K562 (cell line): ENCODE results near the gene HLA-DQB1. TPM values are rescaled to one million over a fixed set of nuclear protein-coding genes. Genes with fewer than 3 reads are reported as not detected.

Experiments used
- ATAC-seq: fragments of 200-7000 bp; cut with Tn5 transposase; 3 replicates; pipeline ENCODE4 v1.9.1; 2020; ENCODE audit warnings: moderate library complexity
- BruUV-seq: library from RNA; stranded (reverse); fragments of 400-500 nt; replicated peaks from 2 replicates; lab custom pipeline; 2021; lab: Mats Ljungman, UMichigan
- CTCF ChIA-PET: fragments of 300-600 bp; formaldehyde crosslinking; extraction: SDS; loops from one replicate; lab custom pipeline; 2021; ENCODE audit warnings: low intra/inter-chr PET ratio; lab: Yijun Ruan, JAX
- POLR2A ChIA-PET: fragments of 300-600, 350-650 bp; sonication (Branson Sonifier 250); formaldehyde crosslinking; extraction: SDS; loops from one replicate; lab custom pipeline; 2021; ENCODE audit warnings: antibody characterized with exemption, inconsistent platforms; lab: Yijun Ruan, JAX
- DNase-seq, 4 experiments: peaks; one replicate each; pipeline versions ENCODE4 v3.0.0 to v3.0.0-alpha.2; 2011 to 2018; ENCODE audit warnings: low spot score in 3 of 4, mixed read lengths in 3 of 4; ENCODE audit errors: extremely low read depth in 1 of 4
- FAIRE-seq: peaks from 2 replicates; lab custom pipeline; 2011; peaks lifted over from hg19 to GRCh38; lab: Jason Lieb, UNC
- H2AFZ ChIP-seq: 2 replicates; pipeline ENCODE4 v1.6.0; 2011; ENCODE audit warnings: low read depth, low read length, control low read depth, inconsistent platforms
- H3K27ac ChIP-seq: fragments of 200-600 bp; 3 replicates; pipeline ENCODE4 v1.8.0; 2011; ENCODE audit warnings: low read depth, mild to moderate bottlenecking, control low read depth, inconsistent platforms, low read length, moderate library complexity, mixed read lengths; ENCODE audit errors: extremely low read depth
- H3K27me3 ChIP-seq, 2 experiments: fragments of 300-600 bp in 1 of 2; 2 replicates in 1 of 2; 3 replicates in 1 of 2; pipeline versions ENCODE4 v1.6.0 to v1.8.0; 2011; ENCODE audit warnings: inconsistent platforms in 2 of 2, low read length in 2 of 2, mild to moderate bottlenecking in 1 of 2, mixed read lengths in 1 of 2, moderate library complexity in 1 of 2; ENCODE audit not compliant: control insufficient read depth in 2 of 2, insufficient read depth in 2 of 2
- H3K36me3 ChIP-seq: fragments of 300-600 bp; 3 replicates; pipeline ENCODE4 v1.8.0; 2011; ENCODE audit warnings: mild to moderate bottlenecking, low read length, inconsistent platforms; ENCODE audit not compliant: control insufficient read depth, insufficient read depth
- H3K4me1 ChIP-seq, 2 experiments: fragments of 200-600 bp in 1 of 2; replicated peaks in 1 of 2; 2 replicates in 1 of 2; 3 replicates in 1 of 2; pipeline versions ENCODE4 v1.5.1 to v1.8.0; 2011; ENCODE audit warnings: inconsistent platforms in 2 of 2, low read length in 2 of 2, mild to moderate bottlenecking in 1 of 2, mixed read lengths in 1 of 2, moderate library complexity in 1 of 2; ENCODE audit not compliant: control insufficient read depth in 2 of 2, insufficient read depth in 2 of 2
- H3K4me2 ChIP-seq: 2 replicates; pipeline ENCODE4 v1.6.1; 2011; ENCODE audit warnings: low read length, control low read depth, inconsistent platforms, mixed read lengths; ENCODE audit not compliant: insufficient read depth
- H3K4me3 ChIP-seq: fragments of 200-600 bp; sonication (generic), shearing (Covaris generic); 2 replicates; pipeline ENCODE4 v1.5.1; 2016; ENCODE audit warnings: control low read depth, inconsistent platforms
- H3K79me2 ChIP-seq: fragments of 200-600 bp; 3 replicates; pipeline ENCODE4 v1.8.0; 2011; ENCODE audit warnings: low read length, inconsistent platforms; ENCODE audit not compliant: control insufficient read depth, insufficient read depth
- H3K9ac ChIP-seq, 2 experiments: 2 replicates each; pipeline versions ENCODE4 v1.6.0 to v1.6.1; 2011; ENCODE audit warnings: low read depth in 2 of 2, low read length in 2 of 2, control low read depth in 1 of 2, inconsistent platforms in 1 of 2, mild to moderate bottlenecking in 1 of 2, mixed read lengths in 1 of 2; ENCODE audit not compliant: insufficient read depth in 1 of 2
- H3K9me1 ChIP-seq: one replicate; pipeline ENCODE4 v1.6.0; 2011; ENCODE audit warnings: inconsistent platforms, mild to moderate bottlenecking, low read length, moderate library complexity; ENCODE audit not compliant: control insufficient read depth, insufficient read depth
- H3K9me3 ChIP-seq: replicated peaks from 2 replicates; pipeline ENCODE4 v1.5.1; 2011; ENCODE audit warnings: low read depth, low read length, inconsistent platforms; ENCODE audit not compliant: control insufficient read depth, insufficient read depth
- H4K20me1 ChIP-seq: replicated peaks from 2 replicates; pipeline ENCODE4 v1.6.1; 2011; ENCODE audit warnings: low read length, inconsistent platforms, mixed read lengths; ENCODE audit not compliant: control insufficient read depth, insufficient read depth
- FOXA1 ChIP-seq: fragments of 450-650 bp; IDR thresholded peaks from 2 replicates; pipeline ENCODE4 v1.6.1; 2016; ENCODE audit warnings: mild to moderate bottlenecking, borderline replicate concordance
- GTF2F1 ChIP-seq: IDR thresholded peaks from 2 replicates; pipeline ENCODE4 v1.6.1; 2011; ENCODE audit warnings: low read depth, low read length, improper control_type of control experiment
- KDM1A ChIP-seq, 2 experiments: fragments of 450-650 bp; IDR thresholded peaks; 2 replicates each; pipeline ENCODE4 v1.6.1; 2016; ENCODE audit warnings: mild to moderate bottlenecking in 2 of 2
- MBD2 ChIP-seq: sonication (generic); IDR thresholded peaks from 2 replicates; pipeline ENCODE4 v1.6.1; 2016; ENCODE audit warnings: low read depth, borderline replicate concordance
- NFIC ChIP-seq: fragments of 450-650 bp; IDR thresholded peaks from 2 replicates; pipeline ENCODE4 v1.6.1; 2017; ENCODE audit warnings: mild to moderate bottlenecking, inconsistent platforms
- TAF9B ChIP-seq: fragments of 450-650 bp; IDR thresholded peaks from 2 replicates; pipeline ENCODE4 v1.6.1; 2018; ENCODE audit warnings: mild to moderate bottlenecking; ENCODE audit not compliant: partially characterized antibody
- UBTF ChIP-seq, 2 experiments: IDR thresholded peaks; 2 replicates each; pipeline ENCODE4 v1.6.1; 2012; ENCODE audit warnings: improper control_type of control experiment in 2 of 2, low read depth in 2 of 2, low read length in 2 of 2, borderline replicate concordance in 1 of 2
- XRCC4 ChIP-seq: IDR thresholded peaks from one replicate; pipeline ENCODE4 v1.6.1; 2011; ENCODE audit not compliant: insufficient read depth, insufficient read length; ENCODE audit errors: extremely low read depth
- ZBTB1 ChIP-seq: sonication (generic); formaldehyde crosslinking; IDR thresholded peaks from 2 replicates; pipeline ENCODE4 v1.8.1; 2023; ENCODE audit warnings: missing genetic modification reagents, low read depth, mild to moderate bottlenecking, borderline replicate concordance
- ZEB2 ChIP-seq: fragments of 450-650 bp; IDR thresholded peaks from 2 replicates; pipeline ENCODE4 v1.6.1; 2016
- ZNF449 ChIP-seq: fragments of 250-450 bp; sonication (Bioruptor Pico); IDR thresholded peaks from 2 replicates; pipeline ENCODE4 v1.8.0; 2022; ENCODE audit warnings: moderate library complexity, mild to moderate bottlenecking, inconsistent platforms
- ZNF764 ChIP-seq: fragments of 250-450 bp; sonication (Bioruptor Pico); IDR thresholded peaks from 2 replicates; pipeline ENCODE4 v1.4.0; 2020; ENCODE audit warnings: low read depth, mild to moderate bottlenecking, moderate library complexity
- ZNF780A ChIP-seq: fragments of 250-450 bp; sonication (Bioruptor Pico); IDR thresholded peaks from 2 replicates; pipeline ENCODE4 v1.5.0; 2021; ENCODE audit warnings: mild to moderate bottlenecking
- WGBS: fragments of 100-300 bp; shearing (Covaris generic); methylation state at CpG from one replicate; pipeline ENCODE4 v1.1.6; 2016; ENCODE audit warnings: low coverage, mixed read lengths; ENCODE audit not compliant: insufficient coverage; ENCODE audit errors: missing lambda C conversion rate; 5-methylcytosine and 5-hydroxymethylcytosine counted together
- in situ Hi-C: fragments of 300-500 bp; cut with MboI; formaldehyde crosslinking; loops from 4 replicates; pipeline ENCODE4 v1.15.0; 2018; ENCODE audit warnings: inconsistent platforms, mixed read lengths
- intact Hi-C: fragments of 100-400 bp; cut with micrococcal nuclease; formaldehyde crosslinking; loops from 2 replicates; pipeline ENCODE4 v1.14.2; 2022
- polyA plus RNA-seq, 8 experiments: library from polyadenylated mRNA; depleted of rRNA in 4 of 8; stranded (reverse) in 5 of 8; unstranded in 3 of 8; fragments of >200 nt; fragmentation: Nextera tagmentation in 2 of 8; fragmentation: Illumina TruSeq in 1 of 8; extraction: Ambion mirVana in 2 of 8; extraction: Trizol in 1 of 8; gene quantifications; 2 replicates each; pipeline versions ENCODE4 v1.2.1 to v1.2.3, GENCODE V29; 2011 to 2014; ENCODE audit warnings: inconsistent platforms in 1 of 8, missing spikeins in 1 of 8
- total RNA-seq, 7 experiments: library from RNA; depleted of rRNA in 6 of 7; stranded (reverse); fragments of >200 nt in 6 of 7; fragmentation: Illumina TruSeq in 2 of 7; extraction: Trizol in 2 of 7; gene quantifications; 2 replicates each; pipeline versions ENCODE4 v1.2.1 to v1.2.3, GENCODE V29; 2011 to 2021; ENCODE audit warnings: low replicate concordance in 1 of 7

The HLA-DQB1 gene
- total and polyA plus RNA-seq, 9 of the 15 experiments (the other 6 are each of a cell fraction or from before 2014, with no cell fraction given), result 0.29 TPM; not detected in 8

GRCh38 chr6:32668226-32668747 lies 1.8 kb upstream of the HLA-DQB1 start:
- Histone ChIP-seq H4K20me1 (no peaks in the 10 kb centered on the region), H3K9me1 (no peaks in the 10 kb centered on the region), H3K36me3 (no peaks in the 10 kb centered on the region), H2AFZ (no peak overlapping the region), H3K27ac (no peak overlapping the region), H3K79me2 (no peaks in the 10 kb centered on the region), H3K4me2 (no peak overlapping the region), H3K4me3 (no peak overlapping the region), H3K9me3 (no peaks in the 10 kb centered on the region), H3K27me3 (no peaks in the 10 kb centered on the region), H3K9ac (no peak overlapping the region), H3K4me1 (no peaks in the 10 kb centered on the region)
- ChIA-PET CTCF (no interaction called here), POLR2A (interaction anchor here (0.6 kb wide), 1 partner anchor 48 kb away, joined by 3 read pairs; no protein-coding TSS in a partner anchor)
- DNase-seq (no peak), FAIRE-seq (no peak), ATAC-seq (no peak)
- 2% methylated on average over 5 of the region's 5 CpGs for WGBS
- intact Hi-C loops (no loop called here), in situ Hi-C loops (no loop called here)
- no TSS peak for BruUV-seq
- no peak for TF ChIP-seq XRCC4
- TF ChIP-seq ZNF764, result no peak
- TF ChIP-seq ZNF780A, result no peak

- POLR2A ChIA-PET, result no interaction called here
- no peak overlapping the region for H3K4me2 ChIP-seq
- intact Hi-C loops, result no loop called here
- no peaks in the 10 kb centered on the region for H3K4me1 ChIP-seq
- H3K9me1 ChIP-seq, result no peaks in the 10 kb centered on the region
- no peaks in the 10 kb centered on the region for H3K79me2 ChIP-seq
- no peaks in the 10 kb centered on the region for H3K27me3 ChIP-seq
- in situ Hi-C loops, result no loop called here
- 0% methylated on average over 2 of the region's 3 CpGs for WGBS
- CTCF ChIA-PET, result no interaction called here
- no TSS peak for BruUV-seq
- H3K27ac ChIP-seq, result no peak overlapping the region
- no peak overlapping the region for H2AFZ ChIP-seq
- H3K9ac ChIP-seq, result no peak overlapping the region
- FAIRE-seq (no peak), DNase-seq (no peak), ATAC-seq (no peak)
- no peaks in the 10 kb centered on the region for H4K20me1 ChIP-seq
- no peaks in the 10 kb centered on the region for H3K9me3 ChIP-seq
- H3K36me3 ChIP-seq, result no peaks in the 10 kb centered on the region
- no peak overlapping the region for H3K4me3 ChIP-seq
- no peak for TF ChIP-seq TAF9B
- TF ChIP-seq UBTF (IDR thresholded peaks at IDR 0.05; ENCODE audit: borderline replicate concordance in 1 of 2, low read depth in 2 of 2, low read length in 2 of 2), result no peak
- TF ChIP-seq ZNF449, result no peak
- TF ChIP-seq GTF2F1, result no peak
- no peak for TF ChIP-seq MBD2
- TF ChIP-seq KDM1A (IDR thresholded peaks at IDR 0.05), result no peak
- TF ChIP-seq FOXA1, result no peak
- no peak for TF ChIP-seq ZEB2
- no peak for TF ChIP-seq ZBTB1 (CRISPR knock-in tag)
- TF ChIP-seq NFIC, result no peak
Measured at GRCh38 chr6:32665661-32666060, 796 bp downstream of the HLA-DQB1 start.
